GM19467 (cell line): ENCODE measurements around the gene LMF1.
"Not testable (repeated sequence)": the region's sequence is repeated elsewhere in the genome, so short reads cannot be mapped to it uniquely, and the experiment has no call there.

Source experiments
- ATAC-seq: cut with Tn5 transposase; IDR thresholded peaks from one replicate; pipeline ENCODE4 v1.9.1; 2021; ENCODE audit warnings: mild to moderate bottlenecking, moderate library complexity; ENCODE audit not compliant: unreplicated experiment

The LMF1 gene

GRCh38 chr16:838741-839140, 132.0 kb downstream of the LMF1 start:
- ATAC-seq = no peak

- ATAC-seq = not testable (repeated sequence)
Measured at GRCh38 chr16:836822-837221, 134.0 kb downstream of the LMF1 start.

GRCh38 chr16:836221-836620, 134.6 kb downstream of the LMF1 start:
- ATAC-seq = no peak

GRCh38 chr16:835373-835772, 135.4 kb downstream of the LMF1 start:
- no peak for ATAC-seq

GRCh38 chr16:833411-833810, 137.4 kb downstream of the LMF1 start:
- ATAC-seq = no peak

GRCh38 chr16:832652-833336, 138.0 kb downstream of the LMF1 start:
- no peak for ATAC-seq

- no peak for ATAC-seq
Measured at GRCh38 chr16:831571-832413, 139.0 kb downstream of the LMF1 start.

- ATAC-seq = no peak
Measured at GRCh38 chr16:830871-831570, 139.8 kb downstream of the LMF1 start.

GRCh38 chr16:830107-830870, 140.5 kb downstream of the LMF1 start:
- ATAC-seq = no peak

GRCh38 chr16:828891-829290, 141.9 kb downstream of the LMF1 start:
- no peak for ATAC-seq

GRCh38 chr16:827513-827912, 143.3 kb downstream of the LMF1 start:
- no peak for ATAC-seq

GRCh38 chr16:825341-826061, 145.3 kb downstream of the LMF1 start:
- ATAC-seq = no peak

- no peak for ATAC-seq
Measured at GRCh38 chr16:824601-825000, 146.2 kb downstream of the LMF1 start.

GRCh38 chr16:824194-824593, 146.6 kb downstream of the LMF1 start:
- no peak for ATAC-seq

- no peak for ATAC-seq
Measured at GRCh38 chr16:822909-823297, 147.9 kb downstream of the LMF1 start.

GRCh38 chr16:822174-822908, 148.4 kb downstream of the LMF1 start:
- ATAC-seq = no peak

GRCh38 chr16:821751-822150, 149.0 kb downstream of the LMF1 start:
- ATAC-seq = no peak

- no peak for ATAC-seq
Measured at GRCh38 chr16:820748-821147, 150.0 kb downstream of the LMF1 start.

GRCh38 chr16:820044-820408, 150.8 kb downstream of the LMF1 start:
- ATAC-seq = not testable (repeated sequence)
